MM.1S (cell line): ENCODE measurements around the gene TOR1AIP2.

Experiments used
- DNase-seq: peaks from one replicate; pipeline ENCODE4 v3.0.0-alpha.2; 2015
- H2AFZ ChIP-seq: fragments of 300-600 bp; sonication (generic); 2 replicates; pipeline ENCODE4 v1.6.0; 2016; ENCODE audit warnings: antibody characterized with exemption, low read length
- H3F3A ChIP-seq: fragments of 300-600 bp; sonication (generic); 2 replicates; pipeline ENCODE4 v1.6.1; 2016; ENCODE audit warnings: mild to moderate bottlenecking, antibody characterized with exemption, low read length, moderate library complexity, mixed read lengths; ENCODE audit not compliant: insufficient read depth
- H3K27ac ChIP-seq: fragments of 300-600 bp; sonication (generic); 2 replicates; pipeline ENCODE4 v1.5.1; 2016; ENCODE audit warnings: mild to moderate bottlenecking, low read length
- H3K27me3 ChIP-seq: fragments of 300-600 bp; sonication (generic); replicated peaks from 2 replicates; pipeline ENCODE4 v1.6.0; 2016; ENCODE audit warnings: low read length; ENCODE audit not compliant: insufficient read depth
- H3K36me3 ChIP-seq: fragments of 300-600 bp; sonication (generic); replicated peaks from 2 replicates; pipeline ENCODE4 v1.6.1; 2016; ENCODE audit warnings: mild to moderate bottlenecking, low read length, mixed read lengths; ENCODE audit not compliant: insufficient read depth
- H3K4me1 ChIP-seq: fragments of 300-600 bp; sonication (generic); 2 replicates; pipeline ENCODE4 v1.6.1; 2016; ENCODE audit warnings: low read length, mixed read lengths
- H3K4me2 ChIP-seq: fragments of 300-600 bp; sonication (generic); 2 replicates; pipeline ENCODE4 v1.6.0; 2016; ENCODE audit warnings: low read depth, low read length
- H3K4me3 ChIP-seq: fragments of 300-600 bp; sonication (generic); 2 replicates; pipeline ENCODE4 v1.5.1; 2016; ENCODE audit warnings: low read length, mixed read lengths
- H3K79me2 ChIP-seq: fragments of 300-600 bp; sonication (generic); 2 replicates; pipeline ENCODE4 v1.6.1; 2016; ENCODE audit warnings: mixed run types, low read length, mixed read lengths
- H3K9ac ChIP-seq: fragments of 300-600 bp; sonication (generic); 2 replicates; pipeline ENCODE4 v1.6.1; 2016; ENCODE audit warnings: low read length, mixed read lengths
- H3K9me2 ChIP-seq: fragments of 300-600 bp; sonication (generic); replicated peaks from 2 replicates; pipeline ENCODE4 v1.6.1; 2016; ENCODE audit warnings: mild to moderate bottlenecking, low read length, mixed read lengths; ENCODE audit not compliant: insufficient read depth
- H3K9me3 ChIP-seq: fragments of 300-600 bp; sonication (generic); replicated peaks from 2 replicates; pipeline ENCODE4 v1.6.1; 2016; ENCODE audit warnings: mild to moderate bottlenecking, low read length, mixed read lengths; ENCODE audit not compliant: insufficient read depth
- H4K20me1 ChIP-seq: fragments of 300-600 bp; sonication (generic); 2 replicates; pipeline ENCODE4 v1.6.1; 2016; ENCODE audit warnings: mild to moderate bottlenecking, low read length, moderate library complexity, mixed read lengths; ENCODE audit not compliant: insufficient read depth
- CTCF ChIP-seq: fragments of 300-600 bp; sonication (generic); IDR thresholded peaks from 2 replicates; pipeline ENCODE4 v1.5.1; 2016; ENCODE audit warnings: antibody characterized with exemption, low read length, mixed read lengths
- EZH2 ChIP-seq: fragments of 300-600 bp; sonication (generic); optimal IDR thresholded peaks from 2 replicates; pipeline ENCODE3; 2017; ENCODE audit warnings: low read depth, mild to moderate bottlenecking, antibody characterized with exemption, low read length, mixed read lengths
- EZH2phosphoT487 ChIP-seq: fragments of 300-600 bp; sonication (generic); IDR thresholded peaks from 2 replicates; pipeline ENCODE4 v1.6.1; 2018; ENCODE audit warnings: antibody characterized with exemption, low read length

Gene TOR1AIP2

DNA sequence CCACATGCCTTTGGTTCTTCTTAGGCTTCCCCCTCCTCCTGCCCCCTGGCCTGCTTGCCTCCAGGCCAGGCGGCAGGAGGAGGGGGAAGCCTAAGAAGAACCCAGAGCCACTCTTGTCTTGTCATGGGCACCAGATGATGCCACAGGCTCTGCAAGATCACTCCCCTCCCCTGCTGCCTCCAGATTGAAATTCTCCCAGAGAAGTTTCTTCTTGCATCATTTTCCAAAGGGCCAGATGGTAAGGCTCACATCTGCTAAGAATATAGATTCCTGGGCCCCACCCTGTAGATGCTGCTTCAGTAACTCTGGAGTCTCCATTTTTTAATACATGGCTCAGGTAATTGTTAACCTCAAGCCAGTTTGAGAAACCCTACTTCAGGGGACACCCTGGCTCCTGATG, 73.7 kb downstream of the TOR1AIP2 start:
- H3K4me3 ChIP-seq: no peak overlapping the region
- H3F3A ChIP-seq: no peaks in the 10 kb centered on the region
- H3K9me3 ChIP-seq: no peaks in the 10 kb centered on the region
- H3K9me2 ChIP-seq: no peaks in the 10 kb centered on the region
- no peaks in the 10 kb centered on the region for H4K20me1 ChIP-seq
- no peaks in the 10 kb centered on the region for H3K27me3 ChIP-seq
- TF ChIP-seq EZH2phosphoT487 (no peak), CTCF (no peak), EZH2 (no peak)
- peaks cover 5% of the 10 kb centered on the region for H3K4me1 ChIP-seq
- H3K27ac ChIP-seq: no peak overlapping the region
- no peak overlapping the region for H2AFZ ChIP-seq
- no peak overlapping the region for H3K4me2 ChIP-seq
- DNase-seq: no peak
- no peaks in the 10 kb centered on the region for H3K79me2 ChIP-seq
- H3K9ac ChIP-seq: no peak overlapping the region
- no peaks in the 10 kb centered on the region for H3K36me3 ChIP-seq

DNA sequence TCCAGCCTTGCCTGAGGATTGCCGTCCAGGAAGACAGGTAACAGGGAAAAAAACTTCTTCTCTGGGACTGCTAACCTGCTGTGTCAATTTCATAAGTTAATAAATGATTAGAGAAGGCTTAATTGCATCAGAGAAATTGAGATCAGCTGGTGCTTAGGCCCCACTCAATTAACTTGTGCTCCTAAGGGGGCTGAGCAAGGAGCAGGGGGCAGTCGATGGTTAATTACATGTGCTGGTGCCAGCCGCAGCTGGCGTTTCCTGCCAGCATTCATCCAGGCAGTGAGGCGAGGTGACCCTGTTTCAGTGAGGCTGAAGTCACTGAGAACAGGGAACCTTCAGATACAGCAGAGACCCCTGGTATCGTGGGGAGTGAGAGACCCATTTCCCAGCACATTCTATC, 74.5 kb downstream of the TOR1AIP2 start:
- Histone ChIP-seq H3K9me3 (no peaks in the 10 kb centered on the region), H3K36me3 (no peaks in the 10 kb centered on the region), H3K27ac (no peak overlapping the region), H3K4me3 (no peak overlapping the region), H4K20me1 (no peaks in the 10 kb centered on the region), H3K4me1 (peaks cover 6% of the 10 kb centered on the region), H3K9me2 (no peaks in the 10 kb centered on the region), H3K79me2 (no peaks in the 10 kb centered on the region), H2AFZ (no peak overlapping the region), H3K27me3 (no peaks in the 10 kb centered on the region), H3K9ac (no peak overlapping the region), H3F3A (no peaks in the 10 kb centered on the region), H3K4me2 (no peak overlapping the region)
- no peak for DNase-seq
- no peak for TF ChIP-seq EZH2phosphoT487
- no peak for TF ChIP-seq CTCF
- TF ChIP-seq EZH2: no peak

DNA sequence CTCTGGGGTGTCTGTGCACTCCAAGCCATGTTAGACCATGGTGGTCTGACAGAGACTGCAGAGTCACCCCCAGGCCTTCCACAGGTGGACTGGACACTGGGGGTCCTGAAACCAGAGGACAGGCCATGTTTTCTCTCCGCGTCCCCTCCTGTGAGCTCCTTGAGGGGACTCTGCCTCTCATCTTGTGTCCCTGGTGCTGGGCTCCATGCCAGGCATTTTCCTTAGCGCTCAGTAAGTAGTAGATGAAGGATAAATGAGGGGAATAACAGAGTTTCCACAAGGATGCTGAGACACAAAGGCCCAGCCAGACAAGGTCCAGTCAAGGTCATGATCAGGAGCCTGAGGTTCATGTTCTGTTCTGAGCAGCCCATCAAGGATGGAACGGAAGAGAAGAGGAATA, 77.1 kb downstream of the TOR1AIP2 start:
- Histone ChIP-seq H3K36me3 (no peaks in the 10 kb centered on the region), H3K79me2 (no peaks in the 10 kb centered on the region), H3K9me2 (no peaks in the 10 kb centered on the region), H3K4me3 (no peak overlapping the region), H3K27me3 (no peaks in the 10 kb centered on the region), H3K9me3 (no peaks in the 10 kb centered on the region), H3K4me2 (no peak overlapping the region), H3K9ac (no peak overlapping the region), H2AFZ (no peak overlapping the region), H3F3A (no peaks in the 10 kb centered on the region), H3K27ac (no peak overlapping the region), H3K4me1 (peaks cover 6% of the 10 kb centered on the region), H4K20me1 (no peaks in the 10 kb centered on the region)
- DNase-seq: no peak
- TF ChIP-seq EZH2phosphoT487: no peak
- TF ChIP-seq CTCF: no peak
- no peak for TF ChIP-seq EZH2
